ENCODE measurements around the gene TMEM121.

TMEM121 gene

GRCh38 chr14:105517096-105517495, 9.3 kb upstream of the TMEM121 start:
- Histone ChIP-seq H3F3A (ENCODE audit: control insufficient read depth, insufficient read depth) (no peaks in the 10 kb centered on the region), H3K27me3 (ENCODE audit: control insufficient read depth, low read length) (peaks cover 17% of the 10 kb centered on the region)

GRCh38 chr14:105519946-105520698, 6.3 kb upstream of the TMEM121 start:
- no peaks in the 10 kb centered on the region for H4K20me1 ChIP-seq (ENCODE audit: control insufficient read depth, insufficient read depth, low read depth, low read length)
- H3K4me1 ChIP-seq (ENCODE audit: control insufficient read depth, low read length) = no peaks in the 10 kb centered on the region
- peaks cover 24% of the 10 kb centered on the region for H3K27me3 ChIP-seq (ENCODE audit: control insufficient read depth, low read length)
- no peaks in the 10 kb centered on the region for H3K9me2 ChIP-seq (replicated peaks; ENCODE audit: control insufficient read depth, low read length)
- no peak overlapping the region for H3K27ac ChIP-seq (ENCODE audit: low read depth, low read length)
- TF ChIP-seq EZH2phosphoT487 (IDR thresholded peaks at IDR 0.05; ENCODE audit: borderline replicate concordance, low read length) (no peak), CTCF (IDR thresholded peaks at IDR 0.05; ENCODE audit: low read depth, low read length, poor library complexity, severe bottlenecking) (no peak)
- H3K4me2 ChIP-seq (ENCODE audit: low read length) = no peak overlapping the region
- no peaks in the 10 kb centered on the region for H3K9me3 ChIP-seq (ENCODE audit: control insufficient read depth, insufficient read depth, low read length)
- H3K4me3 ChIP-seq (ENCODE audit: low read length) = no peak overlapping the region
- peaks cover 6% of the 10 kb centered on the region; the same call in 1 of the 2 replicates for H3F3A ChIP-seq (ENCODE audit: control insufficient read depth, insufficient read depth)
- H3K79me2 ChIP-seq (ENCODE audit: control insufficient read depth, low read length) = no peaks in the 10 kb centered on the region
- H3K36me3 ChIP-seq (ENCODE audit: control insufficient read depth, low read length) = no peaks in the 10 kb centered on the region

More at GRCh38 chr14:105517096-105517495, 9.3 kb upstream of the TMEM121 start:
- TF ChIP-seq EZH2phosphoT487 (IDR thresholded peaks at IDR 0.05; ENCODE audit: borderline replicate concordance, low read length) (no peak), CTCF (IDR thresholded peaks at IDR 0.05; ENCODE audit: low read depth, low read length, poor library complexity, severe bottlenecking) (no peak)
- Histone ChIP-seq H3K36me3 (ENCODE audit: control insufficient read depth, low read length) (no peaks in the 10 kb centered on the region), H3K4me2 (ENCODE audit: low read length) (no peak overlapping the region), H3K9me3 (ENCODE audit: control insufficient read depth, insufficient read depth, low read length) (no peaks in the 10 kb centered on the region), H3K4me3 (ENCODE audit: low read length) (no peak overlapping the region), H3K4me1 (ENCODE audit: control insufficient read depth, low read length) (no peaks in the 10 kb centered on the region), H3K9me2 (replicated peaks; ENCODE audit: control insufficient read depth, low read length) (no peaks in the 10 kb centered on the region), H3K79me2 (ENCODE audit: control insufficient read depth, low read length) (no peaks in the 10 kb centered on the region), H4K20me1 (ENCODE audit: control insufficient read depth, insufficient read depth, low read depth, low read length) (no peaks in the 10 kb centered on the region), H3K27ac (ENCODE audit: low read depth, low read length) (no peak overlapping the region)

GRCh38 chr14:105525326-105525725, 1.1 kb upstream of the TMEM121 start:
- Histone ChIP-seq H3K27me3 (ENCODE audit: control insufficient read depth, low read length) (peaks cover 49% of the 10 kb centered on the region), H4K20me1 (ENCODE audit: control insufficient read depth, insufficient read depth, low read depth, low read length) (no peaks in the 10 kb centered on the region), H3K9me3 (ENCODE audit: control insufficient read depth, insufficient read depth, low read length) (no peaks in the 10 kb centered on the region), H3K4me1 (ENCODE audit: control insufficient read depth, low read length) (peaks cover 37% of the 10 kb centered on the region), H3K36me3 (ENCODE audit: control insufficient read depth, low read length) (no peaks in the 10 kb centered on the region), H3K27ac (ENCODE audit: low read depth, low read length) (no peak overlapping the region), H3K4me3 (ENCODE audit: low read length) (no peak overlapping the region), H3F3A (ENCODE audit: control insufficient read depth, insufficient read depth) (peaks cover 6% of the 10 kb centered on the region; the same call in 1 of the 2 replicates), H3K9me2 (replicated peaks; ENCODE audit: control insufficient read depth, low read length) (no peaks in the 10 kb centered on the region), H3K4me2 (ENCODE audit: low read length) (no peak overlapping the region), H3K79me2 (ENCODE audit: control insufficient read depth, low read length) (no peaks in the 10 kb centered on the region)
- TF ChIP-seq EZH2phosphoT487 (IDR thresholded peaks at IDR 0.05; ENCODE audit: borderline replicate concordance, low read length) (no peak), CTCF (IDR thresholded peaks at IDR 0.05; ENCODE audit: low read depth, low read length, poor library complexity, severe bottlenecking) (no peak)
